ENCODE results near the gene LGALS16.

DNA sequence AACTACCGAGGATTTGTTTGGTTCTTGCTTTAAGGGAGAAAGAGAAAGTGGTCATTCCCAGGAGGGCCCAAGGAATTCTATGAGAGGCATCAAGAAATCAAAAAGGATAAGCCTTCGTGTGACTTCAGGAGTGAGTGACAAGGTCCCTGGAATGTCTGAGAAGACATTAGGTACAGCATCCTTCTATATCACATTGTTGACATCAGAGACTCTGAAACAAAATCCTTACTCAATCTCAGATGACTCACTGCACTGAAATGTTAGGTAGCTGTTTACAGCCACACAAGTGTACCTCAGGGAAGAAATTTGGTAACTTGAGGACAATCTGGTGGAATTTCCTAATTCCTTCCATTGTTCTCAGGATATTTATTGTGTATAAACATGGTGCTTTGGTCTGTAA, 40.7 kb downstream of the LGALS16 start:
- TF ChIP-seq EZH2 (IDR thresholded peaks at IDR 0.05; ENCODE audit: low read depth): no peak
- TF ChIP-seq, protein P1, sequence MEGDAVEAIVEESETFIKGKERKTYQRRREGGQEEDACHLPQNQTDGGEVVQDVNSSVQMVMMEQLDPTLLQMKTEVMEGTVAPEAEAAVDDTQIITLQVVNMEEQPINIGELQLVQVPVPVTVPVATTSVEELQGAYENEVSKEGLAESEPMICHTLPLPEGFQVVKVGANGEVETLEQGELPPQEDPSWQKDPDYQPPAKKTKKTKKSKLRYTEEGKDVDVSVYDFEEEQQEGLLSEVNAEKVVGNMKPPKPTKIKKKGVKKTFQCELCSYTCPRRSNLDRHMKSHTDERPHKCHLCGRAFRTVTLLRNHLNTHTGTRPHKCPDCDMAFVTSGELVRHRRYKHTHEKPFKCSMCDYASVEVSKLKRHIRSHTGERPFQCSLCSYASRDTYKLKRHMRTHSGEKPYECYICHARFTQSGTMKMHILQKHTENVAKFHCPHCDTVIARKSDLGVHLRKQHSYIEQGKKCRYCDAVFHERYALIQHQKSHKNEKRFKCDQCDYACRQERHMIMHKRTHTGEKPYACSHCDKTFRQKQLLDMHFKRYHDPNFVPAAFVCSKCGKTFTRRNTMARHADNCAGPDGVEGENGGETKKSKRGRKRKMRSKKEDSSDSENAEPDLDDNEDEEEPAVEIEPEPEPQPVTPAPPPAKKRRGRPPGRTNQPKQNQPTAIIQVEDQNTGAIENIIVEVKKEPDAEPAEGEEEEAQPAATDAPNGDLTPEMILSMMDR (conservative IDR thresholded peaks at IDR 0.05): no peak

Measured in PC-9 (cell line).